Upper lobe of right lung (tissue), 1 donor: ENCODE data around the gene NOS3. TPM values are rescaled to one million over a fixed set of nuclear protein-coding genes. Genes with fewer than 3 reads are reported as not detected.

Experiments used
- ATAC-seq: fragments of 200-7000 bp; cut with Tn5 transposase; one replicate; pipeline ENCODE4 v1.9.1; 2020; ENCODE audit warnings: mild to moderate bottlenecking, moderate library complexity
- DNase-seq: peaks from one replicate; pipeline ENCODE4 v3.0.0-alpha.2; 2020
- H3K27ac ChIP-seq: fragments of 200-600 bp; one replicate; pipeline ENCODE4 v1.8.0; 2022
- H3K27me3 ChIP-seq: fragments of 200-600 bp; one replicate; pipeline ENCODE4 v1.8.0; 2022; ENCODE audit warnings: mild to moderate bottlenecking
- H3K36me3 ChIP-seq: fragments of 200-600 bp; one replicate; pipeline ENCODE4 v1.8.0; 2022
- H3K4me1 ChIP-seq: fragments of 200-600 bp; one replicate; pipeline ENCODE4 v1.8.0; 2022
- H3K4me3 ChIP-seq: fragments of 200-600 bp; one replicate; pipeline ENCODE4 v1.8.0; 2022; ENCODE audit warnings: mild to moderate bottlenecking
- H3K9me3 ChIP-seq: fragments of 200-600 bp; one replicate; pipeline ENCODE4 v1.8.0; 2022
- intact Hi-C: fragments of 100-400 bp; cut with DNase I; formaldehyde crosslinking; loops from one replicate; pipeline ENCODE4 v1.11.0; 2022
- total RNA-seq: library from RNA; stranded (reverse); fragmentation: NEBNext Ultra II Directional; extraction: Animal tissue kit (Norgen Biotek cat#: 25700); gene quantifications from one replicate; pipeline ENCODE4 v1.2.1, GENCODE V29; 2021
- TF ChIP-seq, protein P1 (sequence below): fragments of 200-600 bp; IDR thresholded peaks from one replicate; pipeline ENCODE4 v1.8.0; 2022; ENCODE audit warnings: antibody characterized with exemption
- donor health status: DM: no; HTN: yes; CAD: no; lungs with severe emphysema.

NOS3 gene
- total RNA-seq, 1 donor from 2014 or later, result 42.9 TPM

DNA sequence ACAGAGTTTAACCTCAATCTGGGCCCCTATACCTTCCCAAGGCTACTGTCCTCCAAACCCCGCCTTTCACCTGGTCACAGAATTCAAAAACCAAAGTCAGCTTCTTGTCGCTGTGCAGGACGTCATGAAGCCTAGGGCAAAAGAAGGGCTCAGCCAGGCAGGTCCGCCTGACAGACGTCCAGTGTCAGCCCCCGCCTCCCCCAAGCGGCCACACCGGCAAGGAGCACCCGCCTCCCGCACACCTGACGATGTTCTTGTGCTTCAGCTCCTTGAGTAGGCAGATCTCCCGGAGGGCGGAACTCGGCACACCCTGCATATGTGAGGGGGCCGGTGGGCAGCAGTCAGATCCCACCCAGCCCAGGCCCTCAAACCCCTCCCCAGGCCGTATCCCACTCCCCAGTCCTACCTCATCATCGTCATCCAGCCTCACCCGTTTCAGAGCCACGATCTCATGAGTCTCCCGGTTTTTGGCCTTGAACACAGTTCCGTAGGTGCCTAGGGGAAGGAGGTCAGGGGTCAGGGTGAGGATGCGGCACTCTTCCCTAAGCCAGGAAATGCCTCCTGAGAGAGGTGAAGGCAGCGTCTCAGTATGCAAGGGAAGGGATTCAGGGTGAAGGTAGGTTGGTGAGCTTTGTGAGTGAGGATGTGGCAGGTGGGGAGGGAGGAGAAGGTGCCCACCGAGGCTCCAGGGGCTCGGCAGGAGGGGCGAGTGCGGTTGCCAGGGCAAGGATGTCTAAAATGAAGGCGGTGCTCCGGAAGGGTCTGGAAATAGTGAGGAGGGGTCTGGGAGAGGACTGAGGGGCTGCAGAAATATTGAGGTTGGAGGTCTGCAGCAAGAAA lies 66.1 kb downstream of the NOS3 start:
- no peak for DNase-seq

DNA sequence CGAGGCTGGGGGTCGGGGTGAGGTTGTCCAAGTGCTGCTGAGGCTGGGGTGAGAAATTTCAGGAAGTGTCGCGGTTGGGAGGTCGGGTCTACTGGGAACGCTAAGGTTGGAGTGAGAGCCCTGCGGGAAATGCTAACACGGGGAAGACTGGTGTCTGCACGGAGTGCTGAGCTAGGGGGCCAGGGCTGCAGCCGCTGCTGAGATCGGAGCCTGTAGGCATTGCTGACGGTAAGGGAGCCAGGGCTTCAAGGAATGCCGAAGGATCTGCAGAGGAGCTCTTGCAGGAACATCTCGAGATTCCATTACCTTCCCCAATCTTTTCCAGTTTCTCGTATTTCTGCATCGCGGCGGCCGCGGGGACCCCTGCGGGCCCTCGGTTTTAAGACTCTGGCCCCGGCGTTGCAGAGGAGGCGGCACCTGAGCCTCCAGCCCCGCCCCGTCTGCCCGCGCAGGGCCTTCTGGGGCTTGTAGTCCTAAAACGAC lies 66.7 kb downstream of the NOS3 start, which contains the start of gene CDK5:
Gene CDK5, minus strand, starts transcription at position 392 of the 483 bp plus-strand sequence. Its CDS starts 49 bp downstream, at position 343.
- intact Hi-C loops, result no loop called here
- Histone ChIP-seq H3K27ac (peak within 1 kb of the TSS; percentile 98), H3K4me3 (peak within 1 kb of the TSS; percentile 84), H3K27me3 (no peaks in the 10 kb centered on the region), H3K9me3 (no peaks in the 10 kb centered on the region), H3K4me1 (peaks cover 36% of the 10 kb centered on the region), H3K36me3 (no peaks in the 10 kb centered on the region)
- no peak for DNase-seq
- TF ChIP-seq, protein P1, sequence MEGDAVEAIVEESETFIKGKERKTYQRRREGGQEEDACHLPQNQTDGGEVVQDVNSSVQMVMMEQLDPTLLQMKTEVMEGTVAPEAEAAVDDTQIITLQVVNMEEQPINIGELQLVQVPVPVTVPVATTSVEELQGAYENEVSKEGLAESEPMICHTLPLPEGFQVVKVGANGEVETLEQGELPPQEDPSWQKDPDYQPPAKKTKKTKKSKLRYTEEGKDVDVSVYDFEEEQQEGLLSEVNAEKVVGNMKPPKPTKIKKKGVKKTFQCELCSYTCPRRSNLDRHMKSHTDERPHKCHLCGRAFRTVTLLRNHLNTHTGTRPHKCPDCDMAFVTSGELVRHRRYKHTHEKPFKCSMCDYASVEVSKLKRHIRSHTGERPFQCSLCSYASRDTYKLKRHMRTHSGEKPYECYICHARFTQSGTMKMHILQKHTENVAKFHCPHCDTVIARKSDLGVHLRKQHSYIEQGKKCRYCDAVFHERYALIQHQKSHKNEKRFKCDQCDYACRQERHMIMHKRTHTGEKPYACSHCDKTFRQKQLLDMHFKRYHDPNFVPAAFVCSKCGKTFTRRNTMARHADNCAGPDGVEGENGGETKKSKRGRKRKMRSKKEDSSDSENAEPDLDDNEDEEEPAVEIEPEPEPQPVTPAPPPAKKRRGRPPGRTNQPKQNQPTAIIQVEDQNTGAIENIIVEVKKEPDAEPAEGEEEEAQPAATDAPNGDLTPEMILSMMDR, result no peak
- ATAC-seq, result no peak

More for the DNA sequence above, 66.1 kb downstream of the NOS3 start:
- Histone ChIP-seq H3K27ac (peak overlapping the region; percentile 98), H3K27me3 (no peaks in the 10 kb centered on the region), H3K9me3 (no peaks in the 10 kb centered on the region), H3K4me3 (peak overlapping the region; percentile 84), H3K36me3 (no peaks in the 10 kb centered on the region), H3K4me1 (peaks cover 35% of the 10 kb centered on the region)
- no peak for ATAC-seq
- TF ChIP-seq, protein P1, result no peak
- intact Hi-C loops, result no loop called here

DNA sequence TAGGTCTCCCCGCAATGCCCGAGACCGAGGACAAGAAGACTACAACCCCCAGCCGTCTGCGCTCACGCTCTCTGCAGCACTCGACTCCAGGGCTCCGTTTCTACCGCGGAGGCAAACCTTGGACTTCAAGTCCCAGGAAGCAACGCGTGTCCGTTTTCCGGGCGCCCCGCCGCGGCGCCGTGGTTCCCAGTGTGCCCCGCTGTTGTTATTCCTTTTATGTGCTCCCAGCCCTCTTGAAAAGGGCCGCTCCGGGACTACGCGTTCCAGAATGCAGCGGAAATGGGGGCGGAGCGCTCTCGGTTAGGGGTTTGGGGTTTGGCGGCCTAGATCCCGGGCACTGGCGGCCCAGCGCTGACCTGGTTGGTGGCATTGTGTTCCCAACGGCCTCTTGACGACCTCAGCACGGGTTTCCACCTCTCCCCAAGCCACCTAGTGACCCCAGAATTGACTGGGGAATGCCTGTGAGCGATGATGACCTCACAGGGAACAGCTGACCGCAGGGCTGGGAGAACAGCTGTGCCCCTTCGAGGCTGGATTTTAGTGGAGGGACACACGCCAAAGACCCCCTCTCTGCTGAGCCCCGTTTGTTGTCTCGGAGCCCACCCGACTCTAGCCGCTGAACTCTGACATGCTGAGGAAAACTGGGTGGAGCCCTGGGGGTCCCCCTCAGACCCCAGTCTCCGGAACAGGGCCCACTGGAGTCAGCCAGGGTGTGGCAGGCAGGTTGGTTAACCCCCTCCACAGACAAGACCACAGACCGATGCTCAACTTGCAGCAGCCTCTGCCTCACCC lies 67.4 kb downstream of the NOS3 start:
- Histone ChIP-seq H3K27me3 (no peaks in the 10 kb centered on the region), H3K9me3 (no peaks in the 10 kb centered on the region), H3K36me3 (no peaks in the 10 kb centered on the region), H3K27ac (peak overlapping the region; percentile 98), H3K4me3 (peak overlapping the region; percentile 84), H3K4me1 (peaks cover 36% of the 10 kb centered on the region)
- DNase-seq, result peak; percentile 99
- peak; percentile 87 for ATAC-seq
- TF ChIP-seq, protein P1, result no peak
- intact Hi-C loops, result no loop called here

DNA sequence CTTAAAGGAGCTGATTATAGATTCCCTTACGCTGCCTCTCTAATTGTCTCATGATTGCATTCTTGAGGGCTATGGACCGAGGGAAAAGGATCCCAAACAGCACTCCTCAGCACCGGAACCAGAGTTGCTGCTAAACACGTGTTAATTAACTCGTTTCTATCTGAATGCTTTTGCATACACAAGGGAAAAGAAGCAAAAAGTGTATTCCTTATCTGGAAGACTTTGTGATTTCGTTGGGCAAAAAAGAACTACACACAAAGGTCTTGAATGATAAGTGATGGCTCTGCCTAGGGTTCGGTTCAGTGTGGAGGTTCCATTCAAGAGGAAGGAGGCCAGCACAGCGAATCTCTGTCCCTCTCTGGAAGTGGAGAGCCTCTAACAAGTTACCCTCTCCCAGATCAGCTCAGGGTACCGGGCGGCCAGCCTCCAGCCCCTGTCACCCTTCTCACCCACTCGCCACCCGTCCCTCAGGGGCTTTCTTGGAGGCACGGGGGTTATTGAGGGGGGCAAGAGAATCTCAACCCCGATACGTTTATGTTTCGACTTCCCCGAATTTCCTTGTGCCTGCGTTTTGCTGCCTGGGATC lies 68.1 kb downstream of the NOS3 start:
- no peak for ATAC-seq

More for the DNA sequence above, 68.1 kb downstream of the NOS3 start:
- H3K36me3 ChIP-seq, result peaks cover under 1% of the 10 kb centered on the region
- intact Hi-C loops, result no loop called here
- no peaks in the 10 kb centered on the region for H3K9me3 ChIP-seq
- peak overlapping the region; percentile 98 for H3K27ac ChIP-seq
- peaks cover 36% of the 10 kb centered on the region for H3K4me1 ChIP-seq
- H3K4me3 ChIP-seq, result peak overlapping the region; percentile 84
- no peaks in the 10 kb centered on the region for H3K27me3 ChIP-seq
- TF ChIP-seq, protein P1, result no peak
- DNase-seq, result no peak
